Choroid plexus epithelial cell (primary cell): Measurements from ENCODE around the gene PTF1A.

Experiments used
- DNase-seq: peaks from one replicate; pipeline ENCODE4 v3.0.0-alpha.2; 2010; ENCODE audit warnings: low read depth
- H3K4me3 ChIP-seq: 2 replicates; pipeline ENCODE4 v1.5.1; 2011; ENCODE audit warnings: low read depth, mild to moderate bottlenecking, control low read depth, low read length, moderate library complexity
- CTCF ChIP-seq: conservative IDR thresholded peaks from 2 replicates; pipeline ENCODE4 v1.5.1; 2011; ENCODE audit warnings: low read depth, mild to moderate bottlenecking, control low read depth, inconsistent platforms, low read length, moderate library complexity

The PTF1A gene

GRCh38 chr10:23194966-23195845 is 3.1 kb downstream of the PTF1A start:
- no peak overlapping the region for H3K4me3 ChIP-seq
- no peak for DNase-seq
- TF ChIP-seq CTCF, result no peak

- TF ChIP-seq CTCF, result no peak
- DNase-seq, result no peak
Measured at GRCh38 chr10:23195846-23196600, 3.9 kb downstream of the PTF1A start.

DNA sequence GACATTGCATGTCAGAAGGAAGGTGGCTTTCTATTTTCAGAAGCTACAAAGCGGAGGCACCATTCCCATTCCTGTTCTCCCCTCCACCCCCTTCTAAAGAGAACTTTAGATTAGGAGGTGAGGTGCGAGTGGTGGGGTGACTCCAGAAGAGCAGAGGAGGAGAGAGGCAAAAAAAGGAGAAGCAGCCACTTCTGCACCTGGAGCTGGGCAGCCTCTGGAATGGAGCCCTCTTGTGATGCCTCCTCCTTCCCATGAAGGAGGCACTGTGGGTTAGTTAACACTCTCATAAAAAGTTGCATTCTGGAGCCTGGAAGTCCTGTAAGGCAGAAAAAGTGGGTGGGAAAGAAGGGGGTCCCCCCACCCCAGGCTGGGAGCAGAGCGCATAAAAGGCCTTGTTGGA is 4.8 kb downstream of the PTF1A start:
- no peak for TF ChIP-seq CTCF
- no peak for DNase-seq
- H3K4me3 ChIP-seq, result no peak overlapping the region

More at GRCh38 chr10:23195846-23196600, 3.9 kb downstream of the PTF1A start:
- H3K4me3 ChIP-seq, result no peak overlapping the region

GRCh38 chr10:23197416-23197861 is 5.3 kb downstream of the PTF1A start:
- DNase-seq, result no peak
- H3K4me3 ChIP-seq, result no peak overlapping the region
- no peak for TF ChIP-seq CTCF

- DNase-seq, result no peak
- H3K4me3 ChIP-seq, result no peak overlapping the region
- no peak for TF ChIP-seq CTCF
Measured at GRCh38 chr10:23198610-23198939, 6.5 kb downstream of the PTF1A start.

GRCh38 chr10:23198940-23199767 is 7.0 kb downstream of the PTF1A start:
- H3K4me3 ChIP-seq, result no peak overlapping the region
- DNase-seq, result no peak
- no peak for TF ChIP-seq CTCF
